DND-41 (cell line): ENCODE data around the gene CEACAM5.
A peak's percentile ranks its signal among the peaks of the same experiment; 100 is the strongest.

Experiments used
- ATAC-seq: fragments of 200-7000 bp; cut with Tn5 transposase; 3 replicates; pipeline ENCODE4 v1.9.1; 2021; ENCODE audit warnings: low read depth; ENCODE audit not compliant: insufficient read depth
- DNase-seq: peaks from one replicate; pipeline ENCODE4 v3.0.0-alpha.2; 2020
- H2AFZ ChIP-seq: 2 replicates; pipeline ENCODE4 v1.6.0; 2012; ENCODE audit warnings: low read depth, low read length
- H3K27ac ChIP-seq: 2 replicates; pipeline ENCODE4 v1.5.1; 2012; ENCODE audit warnings: low read length, inconsistent platforms
- H3K27me3 ChIP-seq: fragments of 200-600 bp; sonication (generic); 2 replicates; pipeline ENCODE4 v1.6.0; 2012; ENCODE audit warnings: low read length, mild to moderate bottlenecking, inconsistent platforms; ENCODE audit not compliant: insufficient read depth, poor library complexity
- H3K36me3 ChIP-seq: 2 replicates; pipeline ENCODE4 v1.5.1; 2012; ENCODE audit warnings: low read length, inconsistent platforms; ENCODE audit not compliant: insufficient read depth
- H3K4me1 ChIP-seq: 2 replicates; pipeline ENCODE4 v1.5.1; 2012; ENCODE audit warnings: mild to moderate bottlenecking, low read length; ENCODE audit not compliant: insufficient read depth
- H3K4me2 ChIP-seq: 2 replicates; pipeline ENCODE4 v1.6.0; 2012; ENCODE audit warnings: mild to moderate bottlenecking, moderate library complexity, low read length, inconsistent platforms; ENCODE audit not compliant: insufficient read depth
- H3K4me3 ChIP-seq, 2 experiments: fragments of 200-600 bp in 1 of 2; shearing (Covaris generic) in 1 of 2; 2 replicates each; pipeline ENCODE4 v1.5.1; 2012 to 2016; ENCODE audit warnings: inconsistent platforms in 2 of 2, low read length in 2 of 2, mild to moderate bottlenecking in 2 of 2, low read depth in 1 of 2, moderate library complexity in 1 of 2
- H3K79me2 ChIP-seq: 2 replicates; pipeline ENCODE4 v1.6.0; 2012; ENCODE audit warnings: low read length, inconsistent platforms; ENCODE audit not compliant: insufficient read depth
- H3K9ac ChIP-seq: 2 replicates; pipeline ENCODE4 v1.6.0; 2012; ENCODE audit warnings: low read depth, mild to moderate bottlenecking, inconsistent platforms, low read length, moderate library complexity
- H3K9me3 ChIP-seq: 2 replicates; pipeline ENCODE4 v1.5.1; 2012; ENCODE audit warnings: low read length, moderate library complexity, mild to moderate bottlenecking, inconsistent platforms; ENCODE audit not compliant: insufficient read depth, severe bottlenecking
- H4K20me1 ChIP-seq: 2 replicates; pipeline ENCODE4 v1.6.0; 2012; ENCODE audit warnings: low read length; ENCODE audit not compliant: insufficient read depth
- CTCF ChIP-seq: IDR thresholded peaks from 2 replicates; pipeline ENCODE4 v1.5.1; 2012; ENCODE audit warnings: borderline replicate concordance, low read length, moderate library complexity, mild to moderate bottlenecking; ENCODE audit not compliant: poor library complexity, severe bottlenecking; ENCODE audit errors: extremely low read depth
- EZH2 ChIP-seq: IDR thresholded peaks from 3 replicates; pipeline ENCODE4 v1.6.1; 2012; ENCODE audit warnings: borderline replicate concordance, low read depth, mild to moderate bottlenecking, moderate library complexity, low read length, inconsistent platforms; ENCODE audit not compliant: severe bottlenecking

CEACAM5 gene

DNA sequence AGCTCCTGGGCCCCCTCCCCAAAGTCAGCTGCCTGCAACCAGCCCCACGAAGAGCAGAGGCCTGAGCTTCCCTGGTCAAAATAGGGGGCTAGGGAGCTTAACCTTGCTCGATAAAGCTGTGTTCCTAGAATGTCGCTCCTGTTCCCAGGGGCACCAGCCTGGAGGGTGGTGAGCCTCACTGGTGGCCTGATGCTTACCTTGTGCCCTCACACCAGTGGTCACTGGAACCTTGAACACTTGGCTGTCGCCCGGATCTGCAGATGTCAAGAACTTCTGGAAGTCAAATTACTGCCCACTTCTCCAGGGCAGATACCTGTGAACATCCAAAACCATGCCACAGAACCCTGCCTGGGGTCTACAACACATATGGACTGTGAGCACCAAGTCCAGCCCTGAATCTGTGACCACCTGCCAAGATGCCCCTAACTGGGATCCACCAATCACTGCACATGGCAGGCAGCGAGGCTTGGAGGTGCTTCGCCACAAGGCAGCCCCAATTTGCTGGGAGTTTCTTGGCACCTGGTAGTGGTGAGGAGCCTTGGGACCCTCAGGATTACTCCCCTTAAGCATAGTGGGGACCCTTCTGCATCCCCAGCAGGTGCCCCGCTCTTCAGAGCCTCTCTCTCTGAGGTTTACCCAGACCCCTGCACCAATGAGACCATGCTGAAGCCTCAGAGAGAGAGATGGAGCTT lies 4.7 kb upstream of the CEACAM5 start:
- Histone ChIP-seq H3K27me3 (peaks cover 4% of the 10 kb centered on the region), H4K20me1 (peaks cover 14% of the 10 kb centered on the region), H3K9me3 (no peaks in the 10 kb centered on the region), H3K9ac (no peak overlapping the region), H3K36me3 (no peaks in the 10 kb centered on the region), H3K27ac (no peak overlapping the region), H2AFZ (no peak overlapping the region), H3K4me2 (no peak overlapping the region), H3K4me3 (no peak overlapping the region), H3K79me2 (no peaks in the 10 kb centered on the region), H3K4me1 (no peaks in the 10 kb centered on the region)
- ATAC-seq, result no peak
- TF ChIP-seq EZH2 (no peak), CTCF (no peak)
- no peak for DNase-seq

DNA sequence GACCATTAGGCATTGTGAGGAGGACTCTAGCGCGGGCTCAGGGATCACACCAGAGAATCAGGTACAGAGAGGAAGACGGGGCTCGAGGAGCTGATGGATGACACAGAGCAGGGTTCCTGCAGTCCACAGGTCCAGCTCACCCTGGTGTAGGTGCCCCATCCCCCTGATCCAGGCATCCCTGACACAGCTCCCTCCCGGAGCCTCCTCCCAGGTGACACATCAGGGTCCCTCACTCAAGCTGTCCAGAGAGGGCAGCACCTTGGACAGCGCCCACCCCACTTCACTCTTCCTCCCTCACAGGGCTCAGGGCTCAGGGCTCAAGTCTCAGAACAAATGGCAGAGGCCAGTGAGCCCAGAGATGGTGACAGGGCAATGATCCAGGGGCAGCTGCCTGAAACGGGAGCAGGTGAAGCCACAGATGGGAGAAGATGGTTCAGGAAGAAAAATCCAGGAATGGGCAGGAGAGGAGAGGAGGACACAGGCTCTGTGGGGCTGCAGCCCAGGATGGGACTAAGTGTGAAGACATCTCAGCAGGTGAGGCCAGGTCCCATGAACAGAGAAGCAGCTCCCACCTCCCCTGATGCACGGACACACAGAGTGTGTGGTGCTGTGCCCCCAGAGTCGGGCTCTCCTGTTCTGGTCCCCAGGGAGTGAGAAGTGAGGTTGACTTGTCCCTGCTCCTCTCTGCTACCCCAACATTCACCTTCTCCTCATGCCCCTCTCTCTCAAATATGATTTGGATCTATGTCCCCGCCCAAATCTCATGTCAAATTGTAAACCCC lies 2.8 kb upstream of the CEACAM5 start:
- Histone ChIP-seq H3K9me3 (no peaks in the 10 kb centered on the region), H3K79me2 (no peaks in the 10 kb centered on the region), H3K9ac (no peak overlapping the region), H4K20me1 (peaks cover 14% of the 10 kb centered on the region), H3K4me3 (no peak overlapping the region), H2AFZ (no peak overlapping the region), H3K36me3 (no peaks in the 10 kb centered on the region), H3K27me3 (peaks cover 4% of the 10 kb centered on the region), H3K27ac (no peak overlapping the region), H3K4me1 (no peaks in the 10 kb centered on the region), H3K4me2 (no peak overlapping the region)
- ATAC-seq, result peak; percentile 81
- peak; percentile 55 for DNase-seq
- TF ChIP-seq EZH2 (no peak), CTCF (peak; percentile 5)

GRCh38 chr19:41706741-41707501 lies 1.5 kb upstream of the CEACAM5 start:
- Histone ChIP-seq H3K36me3 (no peaks in the 10 kb centered on the region), H3K9ac (no peak overlapping the region), H2AFZ (no peak overlapping the region), H3K27me3 (peaks cover 10% of the 10 kb centered on the region), H3K4me1 (no peaks in the 10 kb centered on the region), H4K20me1 (peaks cover 14% of the 10 kb centered on the region; the same call in 1 of the 2 replicates), H3K9me3 (no peaks in the 10 kb centered on the region), H3K27ac (no peak overlapping the region), H3K4me3 (no peak overlapping the region), H3K4me2 (no peak overlapping the region), H3K79me2 (no peaks in the 10 kb centered on the region)
- ATAC-seq (peak; percentile 84), DNase-seq (peak; percentile 53)
- no peak for TF ChIP-seq EZH2
- peak; percentile 76 for TF ChIP-seq CTCF
